Testis (tissue), 2 donors: ENCODE measurements around the gene SAPCD2.

Experiments used
- POLR2A ChIP-seq: fragments of 450-650 bp; IDR thresholded peaks from one replicate; pipeline ENCODE4 v1.6.1; 2017; ENCODE audit warnings: antibody characterized with exemption, mild to moderate bottlenecking, moderate library complexity
- TF ChIP-seq, protein P1 (sequence below), 3 experiments: fragments of 450-650 bp in 2 of 3; fragments of 200-600 bp in 1 of 3; sonication (generic) in 1 of 3; IDR thresholded peaks; one replicate each; pipeline ENCODE4 v1.5.1; 2016 to 2019; ENCODE audit warnings: antibody characterized with exemption in 3 of 3, mild to moderate bottlenecking in 2 of 3, moderate library complexity in 1 of 3

DNA sequence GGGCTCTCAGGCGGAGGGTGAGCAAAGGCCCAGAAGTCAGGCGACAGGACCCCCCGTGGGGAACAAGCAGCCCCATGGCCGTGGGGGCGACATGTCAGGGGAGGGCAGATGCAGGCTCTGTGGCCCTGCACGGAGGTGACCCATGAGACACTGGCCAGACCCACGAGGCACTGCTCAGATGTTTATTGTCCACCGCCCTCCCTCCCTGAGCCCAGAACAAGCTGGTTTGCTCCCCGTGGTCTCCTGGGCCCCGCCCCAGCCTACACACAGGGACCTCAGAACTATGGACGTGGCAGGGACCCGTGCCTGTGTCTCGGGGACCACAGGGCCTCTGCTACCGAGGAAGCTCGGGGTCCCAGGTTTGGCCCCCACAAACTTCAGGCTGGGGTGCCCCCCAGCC, 40.4 kb downstream of the SAPCD2 start:
- no peak for TF ChIP-seq POLR2A
- TF ChIP-seq, protein P1, sequence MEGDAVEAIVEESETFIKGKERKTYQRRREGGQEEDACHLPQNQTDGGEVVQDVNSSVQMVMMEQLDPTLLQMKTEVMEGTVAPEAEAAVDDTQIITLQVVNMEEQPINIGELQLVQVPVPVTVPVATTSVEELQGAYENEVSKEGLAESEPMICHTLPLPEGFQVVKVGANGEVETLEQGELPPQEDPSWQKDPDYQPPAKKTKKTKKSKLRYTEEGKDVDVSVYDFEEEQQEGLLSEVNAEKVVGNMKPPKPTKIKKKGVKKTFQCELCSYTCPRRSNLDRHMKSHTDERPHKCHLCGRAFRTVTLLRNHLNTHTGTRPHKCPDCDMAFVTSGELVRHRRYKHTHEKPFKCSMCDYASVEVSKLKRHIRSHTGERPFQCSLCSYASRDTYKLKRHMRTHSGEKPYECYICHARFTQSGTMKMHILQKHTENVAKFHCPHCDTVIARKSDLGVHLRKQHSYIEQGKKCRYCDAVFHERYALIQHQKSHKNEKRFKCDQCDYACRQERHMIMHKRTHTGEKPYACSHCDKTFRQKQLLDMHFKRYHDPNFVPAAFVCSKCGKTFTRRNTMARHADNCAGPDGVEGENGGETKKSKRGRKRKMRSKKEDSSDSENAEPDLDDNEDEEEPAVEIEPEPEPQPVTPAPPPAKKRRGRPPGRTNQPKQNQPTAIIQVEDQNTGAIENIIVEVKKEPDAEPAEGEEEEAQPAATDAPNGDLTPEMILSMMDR (IDR thresholded peaks at IDR 0.05), result no peak
